ENCODE results near the gene CCL7.
A peak's percentile ranks its signal among the peaks of the same experiment; 100 is the strongest.

Gene CCL7

DNA sequence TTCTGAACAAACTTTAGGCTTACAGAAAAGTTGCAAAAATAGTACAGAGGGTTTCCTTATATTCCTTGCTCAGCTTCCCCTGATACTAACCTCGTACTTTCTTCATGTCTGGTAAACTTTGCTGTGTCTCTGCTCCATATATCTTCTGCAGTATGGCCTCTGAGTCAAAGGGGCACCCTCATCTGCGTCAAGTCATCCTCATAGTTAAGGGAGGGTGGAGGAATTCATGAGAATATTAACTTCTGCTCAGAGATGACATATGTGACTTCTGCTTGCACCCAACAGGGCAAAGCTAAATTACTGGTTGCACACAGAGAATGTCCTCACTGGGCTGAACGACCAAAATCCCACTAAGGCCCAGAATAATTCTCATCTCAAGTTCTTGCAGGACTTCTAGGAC, 4.3 kb upstream of the CCL7 start:
- DNase-seq (ENCODE audit: low spot score): no peak
- H3K27ac ChIP-seq: no peak overlapping the region
- ChIA-PET CTCF (no interaction called here), POLR2A (ENCODE audit: low non-redundant PET) (no interaction called here)
- TF ChIP-seq, protein P1, sequence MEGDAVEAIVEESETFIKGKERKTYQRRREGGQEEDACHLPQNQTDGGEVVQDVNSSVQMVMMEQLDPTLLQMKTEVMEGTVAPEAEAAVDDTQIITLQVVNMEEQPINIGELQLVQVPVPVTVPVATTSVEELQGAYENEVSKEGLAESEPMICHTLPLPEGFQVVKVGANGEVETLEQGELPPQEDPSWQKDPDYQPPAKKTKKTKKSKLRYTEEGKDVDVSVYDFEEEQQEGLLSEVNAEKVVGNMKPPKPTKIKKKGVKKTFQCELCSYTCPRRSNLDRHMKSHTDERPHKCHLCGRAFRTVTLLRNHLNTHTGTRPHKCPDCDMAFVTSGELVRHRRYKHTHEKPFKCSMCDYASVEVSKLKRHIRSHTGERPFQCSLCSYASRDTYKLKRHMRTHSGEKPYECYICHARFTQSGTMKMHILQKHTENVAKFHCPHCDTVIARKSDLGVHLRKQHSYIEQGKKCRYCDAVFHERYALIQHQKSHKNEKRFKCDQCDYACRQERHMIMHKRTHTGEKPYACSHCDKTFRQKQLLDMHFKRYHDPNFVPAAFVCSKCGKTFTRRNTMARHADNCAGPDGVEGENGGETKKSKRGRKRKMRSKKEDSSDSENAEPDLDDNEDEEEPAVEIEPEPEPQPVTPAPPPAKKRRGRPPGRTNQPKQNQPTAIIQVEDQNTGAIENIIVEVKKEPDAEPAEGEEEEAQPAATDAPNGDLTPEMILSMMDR (conservative IDR thresholded peaks at IDR 0.05; ENCODE audit: low read depth): no peak

DNA sequence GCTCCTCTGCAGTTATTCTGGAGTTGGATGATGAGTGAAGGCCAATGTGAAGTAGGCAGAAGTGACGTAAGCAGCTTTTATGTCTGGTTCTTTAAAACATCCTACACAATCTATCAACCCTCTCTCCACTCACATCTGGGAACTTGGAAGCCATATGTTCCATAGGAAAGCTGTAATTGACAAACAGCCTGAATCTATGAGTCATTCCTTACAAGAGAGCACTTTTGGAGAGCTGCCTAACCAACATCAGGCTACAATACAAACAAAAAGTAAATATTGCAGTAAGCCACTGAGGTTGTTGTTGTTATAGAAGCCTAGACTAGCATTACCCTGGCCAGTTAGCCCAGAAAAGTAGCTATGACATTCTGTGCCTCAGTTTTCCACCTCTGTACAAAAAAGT, 5.9 kb downstream of the CCL7 start:
- POLR2A ChIA-PET (ENCODE audit: low non-redundant PET): no interaction called here
- TF ChIP-seq, protein P1 (conservative IDR thresholded peaks at IDR 0.05; ENCODE audit: low read depth): no peak
- H3K27ac ChIP-seq: no peak overlapping the region
- CTCF ChIA-PET: interaction anchor here (0.6 kb wide), 1 partner anchor 61 kb away, joined by 3 read pairs; no protein-coding TSS in a partner anchor
- DNase-seq (ENCODE audit: low spot score): peak; percentile 35

DNA sequence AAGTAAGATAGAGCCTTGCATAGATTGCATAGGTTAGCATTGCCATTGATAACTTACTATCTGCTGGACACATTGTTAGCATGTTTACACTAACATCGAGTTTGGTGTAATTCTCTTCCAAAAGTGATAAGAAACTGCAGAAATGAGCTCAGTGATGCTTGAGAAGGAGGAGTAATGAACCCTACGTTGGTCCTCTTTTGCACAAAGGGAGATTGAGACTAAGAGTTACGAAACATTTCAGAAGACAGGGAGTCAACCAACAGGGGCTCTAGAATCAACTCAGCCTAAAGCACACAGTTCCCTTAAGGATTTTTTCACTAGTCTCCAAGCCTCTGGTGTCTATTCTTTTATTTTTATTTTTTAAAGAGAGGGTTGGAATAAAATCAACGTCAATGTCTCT, 6.8 kb downstream of the CCL7 start:
- DNase-seq (ENCODE audit: low spot score): no peak
- TF ChIP-seq, protein P1 (conservative IDR thresholded peaks at IDR 0.05; ENCODE audit: low read depth): no peak
- ChIA-PET CTCF (no interaction called here), POLR2A (ENCODE audit: low non-redundant PET) (no interaction called here)
- H3K27ac ChIP-seq: no peak overlapping the region

DNA sequence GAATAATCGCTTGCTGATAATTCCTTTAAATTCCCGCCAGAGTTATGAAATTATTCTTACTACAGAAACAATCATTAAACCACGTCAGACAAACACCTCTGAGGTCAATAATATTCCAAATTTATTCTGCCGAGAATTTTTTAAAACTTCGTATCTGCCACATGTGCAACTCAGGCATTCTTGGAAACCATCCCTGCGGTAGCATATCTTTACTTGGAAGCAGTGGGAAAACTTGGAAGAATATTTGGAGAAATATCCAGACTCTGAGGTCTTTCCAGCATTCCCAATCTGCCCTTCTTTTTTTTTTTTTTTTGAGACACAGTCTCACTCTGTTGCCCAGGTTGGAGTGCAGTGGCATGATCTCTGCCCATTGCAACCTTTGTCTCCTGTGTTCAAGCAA, 13.6 kb downstream of the CCL7 start:
- no peak overlapping the region for H3K27ac ChIP-seq
- ChIA-PET POLR2A (ENCODE audit: low non-redundant PET) (no interaction called here), CTCF (no interaction called here)
- no peak for DNase-seq (ENCODE audit: low spot score)
- TF ChIP-seq, protein P1 (conservative IDR thresholded peaks at IDR 0.05; ENCODE audit: low read depth): no peak

DNA sequence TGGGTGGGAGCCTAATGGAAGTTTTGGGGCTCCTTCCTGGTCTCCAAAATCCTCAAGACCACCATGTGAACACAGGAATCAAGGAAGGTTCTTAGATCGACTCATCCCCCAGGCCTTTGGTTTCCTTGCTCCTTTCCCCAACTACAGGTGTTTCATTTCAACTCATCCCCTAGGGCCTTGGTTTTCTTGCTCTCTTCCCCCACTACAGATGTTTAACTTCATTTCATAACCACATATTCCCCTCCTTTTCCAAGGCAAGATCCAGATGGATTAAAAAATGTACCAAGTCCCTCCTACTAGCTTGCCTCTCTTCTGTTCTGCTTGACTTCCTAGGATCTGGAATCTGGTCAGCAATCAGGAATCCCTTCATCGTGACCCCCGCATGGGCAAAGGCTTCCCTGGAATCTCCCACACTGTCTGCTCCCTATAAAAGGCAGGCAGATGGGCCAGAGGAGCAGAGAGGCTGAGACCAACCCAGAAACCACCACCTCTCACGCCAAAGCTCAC, 15.3 kb downstream of the CCL7 start, which contains the start of gene CCL11:
Gene CCL11 (plus strand): TSS at position 457 of the 507 bp plus-strand sequence. CDS start 67 bp downstream, outside the sequence.
- TF ChIP-seq, protein P1 (conservative IDR thresholded peaks at IDR 0.05; ENCODE audit: low read depth): no peak
- CTCF ChIA-PET: interaction anchor here (0.6 kb wide), 1 partner anchor 19 kb away, joined by 5 read pairs; no protein-coding TSS in a partner anchor
- no peak within 1 kb of the TSS for H3K27ac ChIP-seq
- no peak for DNase-seq (ENCODE audit: low spot score)
- POLR2A ChIA-PET (ENCODE audit: low non-redundant PET): no interaction called here

DNA sequence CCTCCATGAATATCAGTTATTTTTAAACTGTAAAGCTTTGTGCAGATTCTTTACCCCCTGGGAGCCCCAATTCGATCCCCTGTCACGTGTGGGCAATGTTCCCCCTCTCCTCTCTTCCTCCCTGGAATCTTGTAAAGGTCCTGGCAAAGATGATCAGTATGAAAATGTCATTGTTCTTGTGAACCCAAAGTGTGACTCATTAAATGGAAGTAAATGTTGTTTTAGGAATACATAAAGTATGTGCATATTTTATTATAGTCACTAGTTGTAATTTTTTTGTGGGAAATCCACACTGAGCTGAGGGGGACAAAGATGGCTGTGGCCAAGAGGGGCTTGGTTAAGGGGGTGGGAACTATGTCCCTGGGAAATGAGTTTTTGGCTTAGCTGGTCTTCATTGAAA, 17.9 kb downstream of the CCL7 start:
- no peak overlapping the region for H3K27ac ChIP-seq
- DNase-seq (ENCODE audit: low spot score): no peak
- ChIA-PET CTCF (no interaction called here), POLR2A (ENCODE audit: low non-redundant PET) (no interaction called here)
- TF ChIP-seq, protein P1 (conservative IDR thresholded peaks at IDR 0.05; ENCODE audit: low read depth): no peak

All from RWPE1 (cell line).